HUES64 (cell line): ENCODE measurements around the gene FGF5.
"Not testable (repeated sequence)": the region's sequence is repeated elsewhere in the genome, so short reads cannot be mapped to it uniquely, and the experiment has no call there.

Experiments
- H3K27ac ChIP-seq: 2 replicates; pipeline ENCODE4 v1.7.0; 2013; ENCODE audit warnings: low read depth, low read length, inconsistent platforms
- H3K27me3 ChIP-seq: 2 replicates; pipeline ENCODE4 v1.6.1; 2013; ENCODE audit warnings: mild to moderate bottlenecking, low read length; ENCODE audit not compliant: insufficient read depth
- H3K36me3 ChIP-seq: 2 replicates; pipeline ENCODE4 v1.6.1; 2013; ENCODE audit warnings: mild to moderate bottlenecking, low read length; ENCODE audit not compliant: insufficient read depth
- H3K4me1 ChIP-seq: 2 replicates; pipeline ENCODE4 v1.6.1; 2013; ENCODE audit warnings: mild to moderate bottlenecking, low read length, moderate library complexity; ENCODE audit not compliant: insufficient read depth
- H3K4me3 ChIP-seq: 2 replicates; pipeline ENCODE4 v1.5.1; 2013; ENCODE audit warnings: mild to moderate bottlenecking, low read length, moderate library complexity
- H3K9ac ChIP-seq: 2 replicates; pipeline ENCODE4 v1.6.1; 2013; ENCODE audit warnings: mild to moderate bottlenecking, low read depth, low read length
- H3K9me3 ChIP-seq: 2 replicates; pipeline ENCODE4 v1.6.1; 2013; ENCODE audit warnings: low read depth, low read length; ENCODE audit not compliant: insufficient read depth
- WGBS: fragments of 150-250, 120-280 bp; methylation state at CpG from one replicate; pipeline ENCODE4 v1.1.7; 2013; ENCODE audit warnings: missing lambda C conversion rate; 5-methylcytosine and 5-hydroxymethylcytosine counted together

Gene FGF5

DNA sequence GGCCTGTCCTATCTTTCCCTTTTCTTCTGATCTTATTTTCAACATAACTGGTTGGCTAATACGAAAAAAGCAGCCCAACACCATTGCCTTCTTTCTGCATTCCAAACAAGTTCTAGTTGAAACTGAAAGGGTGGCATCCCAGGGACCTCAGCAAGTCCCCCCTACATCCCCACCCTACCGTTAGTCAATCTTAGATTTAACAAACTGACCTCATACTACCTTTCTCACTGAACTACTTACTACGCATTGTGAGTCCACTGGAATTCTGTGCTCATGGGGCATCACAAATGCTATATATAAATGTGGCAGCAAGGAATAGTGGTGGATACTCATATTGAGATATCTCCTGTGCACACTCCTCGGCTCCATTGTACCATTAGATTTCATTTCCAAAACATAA lies 33.1 kb upstream of the FGF5 start:
- WGBS, result 89% methylated on average over 3 of the region's 4 CpGs

GRCh38 chr4:80235451-80235850 lies 31.0 kb upstream of the FGF5 start:
- 91% methylated on average over 1 of the region's 1 CpG for WGBS

More for the DNA sequence above, 33.1 kb upstream of the FGF5 start:
- H3K36me3 ChIP-seq, result no peaks in the 10 kb centered on the region
- H3K4me1 ChIP-seq, result no peaks in the 10 kb centered on the region
- H3K9ac ChIP-seq, result no peak overlapping the region
- H3K27ac ChIP-seq, result no peak overlapping the region
- H3K27me3 ChIP-seq, result 0 out of 2 replicates have a peak, but pooled peaks cover 2% of the 10 kb centered on the region
- H3K4me3 ChIP-seq, result no peak overlapping the region
- no peaks in the 10 kb centered on the region for H3K9me3 ChIP-seq

DNA sequence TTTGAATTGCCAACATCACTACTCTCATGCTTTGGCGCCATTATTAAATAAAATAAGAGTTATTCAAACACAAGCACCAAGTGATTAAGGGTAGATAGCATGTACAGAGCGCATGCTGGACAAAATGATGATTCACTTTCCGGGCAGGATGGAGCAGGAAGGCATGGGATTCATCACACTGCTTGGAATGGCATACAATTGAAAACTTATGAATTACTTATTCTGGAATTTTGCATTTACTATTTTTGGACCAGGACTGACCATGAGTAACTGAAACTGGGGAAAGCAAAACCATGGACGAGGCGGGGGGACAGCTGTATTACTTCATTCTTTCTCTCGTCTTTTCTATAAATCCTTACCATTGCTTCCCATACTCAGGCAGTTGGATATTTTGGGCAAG lies 28.5 kb upstream of the FGF5 start:
- no peaks in the 10 kb centered on the region for H3K9me3 ChIP-seq
- H3K27ac ChIP-seq, result no peak overlapping the region
- H3K4me3 ChIP-seq, result no peak overlapping the region
- H3K9ac ChIP-seq, result no peak overlapping the region
- H3K4me1 ChIP-seq, result no peaks in the 10 kb centered on the region
- peaks cover 33% of the 10 kb centered on the region for H3K27me3 ChIP-seq
- WGBS, result 97% methylated on average over 6 of the region's 6 CpGs
- no peaks in the 10 kb centered on the region for H3K36me3 ChIP-seq

More at GRCh38 chr4:80235451-80235850, 31.0 kb upstream of the FGF5 start:
- Histone ChIP-seq H3K9me3 (no peaks in the 10 kb centered on the region), H3K36me3 (no peaks in the 10 kb centered on the region), H3K4me3 (no peak overlapping the region), H3K4me1 (no peaks in the 10 kb centered on the region), H3K27ac (no peak overlapping the region), H3K27me3 (peaks cover 19% of the 10 kb centered on the region), H3K9ac (no peak overlapping the region)

DNA sequence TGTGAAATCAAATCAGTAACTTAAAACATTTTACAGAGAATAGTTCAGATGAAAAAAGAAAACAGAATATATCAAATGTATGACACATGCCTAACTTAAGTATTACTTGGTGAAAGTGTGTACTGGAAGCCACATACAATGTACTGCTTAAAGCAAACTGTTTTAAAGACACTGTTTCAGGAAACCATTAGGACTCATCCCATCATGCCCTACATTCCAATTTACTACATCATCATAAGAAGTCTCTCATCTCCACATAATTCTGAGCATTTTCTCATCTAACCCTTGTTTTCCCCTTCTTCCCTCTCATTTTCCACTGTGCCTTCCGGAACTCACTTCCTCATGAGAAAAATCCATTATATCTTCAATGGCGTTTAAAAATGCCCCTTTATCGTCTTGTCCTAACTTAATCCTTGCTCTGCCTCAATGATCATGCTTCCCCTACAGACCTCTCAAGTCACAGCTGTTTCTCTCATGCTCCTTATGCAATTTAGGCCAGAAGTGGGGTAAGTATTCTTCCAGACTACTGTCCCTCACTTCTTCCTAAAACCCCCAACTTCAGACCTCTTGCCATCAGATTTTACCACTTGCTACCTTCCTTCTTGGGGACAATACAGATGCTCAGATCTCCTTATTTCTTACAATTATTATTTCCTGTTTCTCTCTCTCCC lies 26.8 kb upstream of the FGF5 start:
- no peak overlapping the region for H3K9ac ChIP-seq
- WGBS, result 88% methylated on average over 3 of the region's 3 CpGs
- no peaks in the 10 kb centered on the region for H3K36me3 ChIP-seq
- H3K27me3 ChIP-seq, result peaks cover 46% of the 10 kb centered on the region
- no peak overlapping the region for H3K27ac ChIP-seq
- no peaks in the 10 kb centered on the region for H3K9me3 ChIP-seq
- H3K4me1 ChIP-seq, result no peaks in the 10 kb centered on the region
- H3K4me3 ChIP-seq, result no peak overlapping the region

DNA sequence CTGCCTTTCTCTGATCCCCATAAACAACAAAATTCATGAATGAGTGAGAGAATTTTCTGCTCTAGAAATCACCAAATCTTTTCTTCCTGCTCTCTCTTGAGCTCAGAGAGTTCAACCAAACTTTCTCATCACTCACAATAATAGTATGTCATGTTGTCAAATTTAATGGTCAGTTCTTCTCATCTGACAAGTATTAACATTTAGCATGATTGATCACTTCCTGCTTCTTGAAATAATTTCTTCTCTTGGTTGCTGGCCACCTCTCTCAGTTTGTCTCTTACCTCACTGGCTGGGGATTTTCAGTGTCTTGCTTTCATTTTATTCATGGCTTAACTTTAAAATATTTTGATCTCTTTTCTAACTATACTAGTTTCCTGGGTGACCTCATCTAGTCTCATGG lies 25.5 kb upstream of the FGF5 start:
- Histone ChIP-seq H3K36me3 (no peaks in the 10 kb centered on the region), H3K27me3 (peaks cover 50% of the 10 kb centered on the region), H3K9ac (no peak overlapping the region), H3K4me3 (no peak overlapping the region), H3K4me1 (no peaks in the 10 kb centered on the region), H3K27ac (no peak overlapping the region), H3K9me3 (no peaks in the 10 kb centered on the region)

DNA sequence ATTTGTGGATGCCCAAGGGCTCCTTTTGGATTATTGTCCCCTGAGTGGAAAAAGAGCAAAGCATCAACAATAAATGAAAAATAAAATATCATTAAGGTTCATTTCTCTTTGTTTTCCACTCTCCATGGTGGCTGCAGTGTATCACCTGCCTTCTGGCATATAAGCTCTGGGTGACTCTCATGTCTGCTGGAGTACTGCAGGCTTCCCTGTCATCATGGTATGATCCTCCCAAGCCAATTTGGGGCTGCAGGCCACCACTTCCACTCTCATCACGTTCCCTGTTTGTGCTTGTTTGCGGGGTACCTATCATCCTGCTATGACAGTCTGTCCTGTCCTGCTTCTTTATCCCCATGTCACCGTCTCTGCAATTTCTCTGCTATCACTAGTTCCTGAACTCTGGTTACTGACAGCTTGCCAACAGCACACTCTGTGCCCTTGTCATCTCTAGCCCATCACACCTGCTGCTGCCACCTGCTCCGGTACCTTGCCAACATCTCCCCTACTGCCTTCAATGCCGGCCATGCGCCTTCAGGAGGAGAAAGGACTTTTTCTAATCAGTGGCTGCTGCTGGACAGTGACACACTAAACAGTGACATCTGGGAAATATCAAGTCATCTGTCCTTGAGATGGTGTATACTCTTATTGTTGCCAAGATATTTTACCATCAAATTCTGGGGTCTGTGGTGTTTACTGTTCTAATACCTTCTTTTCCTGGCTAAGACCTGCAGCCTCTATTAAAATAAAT lies 23.0 kb upstream of the FGF5 start:
- H3K4me1 ChIP-seq, result no peaks in the 10 kb centered on the region
- no peaks in the 10 kb centered on the region for H3K36me3 ChIP-seq
- H3K27ac ChIP-seq, result no peak overlapping the region
- 77% methylated on average over 6 of the region's 6 CpGs for WGBS
- H3K9ac ChIP-seq, result no peak overlapping the region
- no peak overlapping the region for H3K4me3 ChIP-seq
- no peaks in the 10 kb centered on the region for H3K9me3 ChIP-seq
- H3K27me3 ChIP-seq, result peaks cover 47% of the 10 kb centered on the region

DNA sequence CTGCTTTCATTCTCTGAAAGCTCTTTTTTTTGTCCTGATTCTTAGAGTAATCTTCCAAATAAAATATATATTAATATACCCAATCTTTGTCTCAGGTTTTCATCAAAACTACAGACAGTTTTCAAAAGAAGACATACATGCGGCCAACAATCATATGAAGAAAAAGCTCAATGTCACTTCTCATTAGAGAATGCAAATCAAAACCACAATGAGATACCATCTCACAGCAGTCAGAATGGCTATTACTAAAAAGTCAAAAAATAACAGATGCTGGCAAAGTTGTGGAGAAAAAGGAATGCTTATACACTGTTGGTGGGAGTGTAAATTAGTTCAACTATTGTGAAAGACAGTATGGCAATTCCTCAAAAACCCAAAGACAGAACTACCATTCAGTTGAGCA lies 19.0 kb upstream of the FGF5 start:
- H3K27me3 ChIP-seq, result peaks cover 17% of the 10 kb centered on the region
- not testable (repeated sequence) for H3K4me3 ChIP-seq, H3K27ac ChIP-seq, H3K36me3 ChIP-seq, H3K4me1 ChIP-seq, H3K9me3 ChIP-seq, H3K9ac ChIP-seq
- 94% methylated on average over 1 of the region's 1 CpG for WGBS

DNA sequence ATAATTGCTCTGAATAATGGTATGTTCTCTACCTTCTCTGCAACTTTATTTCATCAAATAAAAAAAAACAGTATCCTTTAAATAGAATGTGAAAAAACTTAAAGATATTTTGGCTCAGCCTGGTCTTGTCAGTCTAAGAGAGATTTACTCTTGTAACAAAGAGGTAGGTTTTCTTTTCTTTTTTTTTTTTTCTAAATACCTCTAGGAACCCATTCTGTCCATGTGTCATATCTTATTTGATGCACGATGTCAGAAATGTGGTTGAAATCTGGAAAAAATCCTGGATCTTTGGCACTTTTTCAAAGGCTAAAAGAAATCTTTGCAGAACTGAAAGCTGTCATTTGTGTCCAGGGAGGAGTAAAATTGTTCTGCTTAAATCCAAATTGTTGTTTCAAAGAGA lies 17.3 kb upstream of the FGF5 start:
- H3K9ac ChIP-seq, result no peak overlapping the region
- no peaks in the 10 kb centered on the region for H3K9me3 ChIP-seq
- no peaks in the 10 kb centered on the region for H3K36me3 ChIP-seq
- 95% methylated on average over 1 of the region's 1 CpG for WGBS
- H3K4me1 ChIP-seq, result no peaks in the 10 kb centered on the region
- H3K27ac ChIP-seq, result no peak overlapping the region
- H3K4me3 ChIP-seq, result no peak overlapping the region
- H3K27me3 ChIP-seq, result peaks cover 8% of the 10 kb centered on the region

DNA sequence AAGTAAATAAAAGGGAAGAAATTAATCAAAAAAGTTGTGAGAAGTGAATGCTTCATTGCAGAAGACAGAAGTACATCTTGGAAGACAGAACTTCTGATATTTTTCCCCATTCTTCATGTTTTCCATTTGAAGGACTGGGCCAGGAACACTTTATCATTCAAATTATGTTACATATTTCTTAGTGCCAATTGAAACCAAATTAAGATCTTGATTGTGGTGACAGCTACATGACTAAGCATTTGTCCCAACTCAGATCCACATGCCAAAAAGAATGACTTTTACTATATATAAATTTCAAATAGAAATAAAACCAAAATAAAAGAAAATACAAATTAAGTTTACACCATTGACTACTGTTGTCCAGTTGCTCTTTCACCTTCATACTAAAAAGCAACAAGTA lies 14.0 kb upstream of the FGF5 start:
- no peak overlapping the region for H3K4me3 ChIP-seq
- peaks cover 18% of the 10 kb centered on the region for H3K27me3 ChIP-seq
- no peak overlapping the region for H3K27ac ChIP-seq
- H3K36me3 ChIP-seq, result no peaks in the 10 kb centered on the region
- H3K9me3 ChIP-seq, result no peaks in the 10 kb centered on the region
- no peaks in the 10 kb centered on the region for H3K4me1 ChIP-seq
- H3K9ac ChIP-seq, result no peak overlapping the region

- H3K36me3 ChIP-seq, result no peaks in the 10 kb centered on the region
- no peak overlapping the region for H3K4me3 ChIP-seq
- peaks cover 23% of the 10 kb centered on the region for H3K27me3 ChIP-seq
- H3K9me3 ChIP-seq, result no peaks in the 10 kb centered on the region
- no peaks in the 10 kb centered on the region for H3K4me1 ChIP-seq
- no peak overlapping the region for H3K9ac ChIP-seq
- H3K27ac ChIP-seq, result no peak overlapping the region
Observed at GRCh38 chr4:80252953-80253352, 13.5 kb upstream of the FGF5 start.

DNA sequence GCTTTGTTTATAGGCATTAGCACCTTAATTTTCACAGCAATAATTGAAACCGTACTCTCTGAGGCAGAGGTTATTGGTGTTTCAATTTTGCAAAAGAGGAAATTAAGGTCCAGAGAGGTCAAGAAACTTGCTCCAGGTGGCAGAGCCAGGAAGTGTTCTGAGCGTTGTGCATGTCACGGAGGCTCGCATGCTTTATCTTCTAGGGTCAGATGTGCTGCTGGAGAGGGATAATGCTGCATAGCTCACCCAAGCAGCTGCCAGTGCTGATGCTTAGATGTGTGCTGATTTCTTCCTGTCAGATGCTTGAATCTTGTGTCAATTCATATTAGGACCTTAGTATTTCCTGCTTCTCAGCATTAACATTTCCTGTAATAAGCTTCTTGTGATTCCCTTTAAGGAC lies 13.0 kb upstream of the FGF5 start:
- Histone ChIP-seq H3K36me3 (no peaks in the 10 kb centered on the region), H3K27me3 (peaks cover 29% of the 10 kb centered on the region), H3K27ac (no peak overlapping the region), H3K9ac (no peak overlapping the region), H3K4me1 (no peaks in the 10 kb centered on the region), H3K4me3 (no peak overlapping the region), H3K9me3 (no peaks in the 10 kb centered on the region)
- WGBS, result 89% methylated on average over 4 of the region's 4 CpGs
